GM19099 (cell line): ENCODE measurements around the gene UBAC1.
A peak's percentile ranks its signal among the peaks of the same experiment; 100 is the strongest.

Experiments used
- POLR2A ChIP-seq: IDR thresholded peaks from 3 replicates; pipeline ENCODE4 v1.6.1; 2011; ENCODE audit warnings: low read depth; ENCODE audit not compliant: insufficient read length; ENCODE audit errors: extremely low read depth

The UBAC1 gene

DNA sequence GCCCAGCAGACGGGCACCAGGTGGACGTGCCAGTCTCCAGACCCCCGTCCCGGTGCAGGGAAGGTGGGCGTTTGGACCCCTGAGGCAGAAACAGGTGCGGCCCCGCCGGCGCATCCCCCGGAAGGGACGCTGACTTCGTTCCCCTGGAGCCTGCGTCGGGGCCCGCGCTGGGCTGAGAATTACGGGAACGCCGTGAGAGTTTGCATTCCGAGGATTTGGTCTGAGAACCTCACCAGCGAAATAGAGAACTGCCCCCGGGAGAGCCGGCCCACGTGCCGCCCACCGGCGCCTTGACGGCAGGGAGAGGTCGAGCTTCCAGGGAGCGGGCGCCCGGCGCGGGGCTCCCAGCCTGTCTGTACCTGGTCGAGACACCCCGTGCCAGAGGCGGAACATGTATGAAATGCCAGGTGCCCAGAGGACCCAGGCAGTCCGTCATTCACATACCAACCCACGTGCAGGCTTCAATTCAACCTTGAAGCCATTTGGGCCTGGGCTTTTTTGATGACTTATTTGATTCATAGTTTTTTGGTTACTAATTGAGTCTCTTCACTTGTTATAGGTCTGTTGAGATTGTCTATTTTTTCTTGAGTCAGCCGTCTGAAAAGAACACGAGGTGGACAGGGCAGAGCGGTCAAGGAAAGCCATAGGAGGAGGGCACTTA is 53.0 kb downstream of the UBAC1 start:
- TF ChIP-seq POLR2A = no peak

DNA sequence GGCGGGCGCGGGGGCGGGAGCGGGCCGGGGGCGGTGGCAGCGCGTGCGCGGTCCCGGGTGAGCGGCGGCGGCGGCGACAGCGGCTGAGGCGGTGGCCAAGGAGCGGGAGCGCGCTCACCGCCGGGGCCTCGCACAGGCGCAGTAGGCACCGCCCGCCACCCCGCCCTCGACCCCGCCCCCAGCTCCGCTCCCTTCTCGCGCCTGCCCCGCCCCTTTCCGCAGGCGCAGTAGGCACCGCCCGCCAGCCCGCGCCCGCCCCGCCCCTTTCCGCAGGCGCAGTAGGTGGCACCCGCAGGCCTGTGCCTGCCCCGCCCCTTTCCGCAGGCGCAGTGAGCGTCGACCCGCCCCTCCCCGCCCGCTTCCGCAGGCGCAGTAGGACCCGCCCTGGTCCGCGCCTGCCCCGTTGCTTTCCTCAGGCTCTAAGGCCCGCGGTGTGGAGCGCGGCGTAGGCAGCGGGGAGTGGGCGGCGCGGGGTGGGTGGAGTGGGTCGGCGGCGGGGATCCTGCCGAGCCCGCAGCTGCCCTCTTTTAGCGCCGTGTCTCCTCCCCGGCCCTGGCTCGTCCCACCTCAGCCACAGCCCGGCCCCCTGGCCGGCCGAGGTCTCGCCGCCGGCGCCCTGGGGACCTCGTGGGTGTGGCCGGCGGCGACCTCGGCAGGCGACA is 53.6 kb downstream of the UBAC1 start, which contains the start of gene CAMSAP1:
CAMSAP1 (minus strand) TSS at position 116 of the 662 bp plus-strand sequence. CDS start 387 bp downstream, outside the sequence.
- TF ChIP-seq POLR2A = peak; percentile 71

DNA sequence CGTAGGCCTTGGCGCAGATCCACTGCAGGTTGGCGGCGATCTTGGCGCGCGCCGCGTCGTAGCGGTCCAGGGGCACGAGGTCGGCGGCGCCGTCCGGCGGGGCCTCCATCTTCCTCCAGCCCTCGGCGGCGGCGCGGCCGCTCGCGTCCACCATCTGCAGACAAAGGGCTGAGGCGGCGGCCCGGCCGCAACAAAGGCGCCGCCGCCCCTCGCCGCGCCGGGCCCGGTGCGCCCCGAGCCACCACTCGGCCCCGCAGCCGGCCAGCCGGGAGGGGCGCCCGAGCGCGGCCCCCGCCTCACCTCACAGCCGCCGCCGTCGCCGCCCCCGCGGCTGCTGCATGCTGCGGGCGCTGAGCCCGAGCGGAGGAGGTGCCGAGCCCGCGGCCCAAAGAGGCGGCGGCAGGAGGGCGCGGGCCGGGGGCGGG is 54.2 kb downstream of the UBAC1 start:
- TF ChIP-seq POLR2A = no peak

DNA sequence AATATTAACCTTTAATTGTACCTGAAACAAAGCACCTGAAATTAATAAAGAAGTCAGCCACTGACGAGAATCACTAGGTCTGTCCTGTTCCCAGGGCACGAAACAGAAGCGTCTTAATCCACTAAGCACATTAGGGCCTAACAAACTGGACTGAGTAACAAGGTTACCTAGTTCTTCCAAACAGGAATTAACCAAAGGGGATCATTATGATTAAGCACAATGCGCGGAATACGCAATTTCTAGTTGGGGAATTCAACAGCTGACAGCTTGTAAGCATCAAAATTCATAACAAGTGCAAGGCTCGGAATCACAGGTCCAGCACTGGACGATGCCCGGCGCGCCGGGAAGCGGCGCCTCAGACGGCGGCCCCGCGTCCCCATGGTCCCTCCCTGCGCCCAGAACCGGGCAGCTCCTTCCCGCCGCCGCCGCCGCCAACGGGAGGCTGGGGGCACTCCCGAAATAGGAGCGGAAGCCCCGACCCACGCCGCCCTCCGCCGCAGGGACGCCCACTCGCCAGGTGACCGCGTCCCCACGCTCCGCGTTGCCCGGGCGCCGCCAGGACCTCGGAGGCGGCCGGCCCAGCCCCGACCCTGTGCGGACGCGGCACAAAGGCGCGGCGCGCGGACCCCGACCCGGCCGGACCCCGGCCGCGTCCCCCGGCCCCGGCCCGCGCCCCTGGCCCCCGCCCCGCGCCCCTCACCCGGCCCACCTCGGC is 54.7 kb downstream of the UBAC1 start:
- no peak for TF ChIP-seq POLR2A

DNA sequence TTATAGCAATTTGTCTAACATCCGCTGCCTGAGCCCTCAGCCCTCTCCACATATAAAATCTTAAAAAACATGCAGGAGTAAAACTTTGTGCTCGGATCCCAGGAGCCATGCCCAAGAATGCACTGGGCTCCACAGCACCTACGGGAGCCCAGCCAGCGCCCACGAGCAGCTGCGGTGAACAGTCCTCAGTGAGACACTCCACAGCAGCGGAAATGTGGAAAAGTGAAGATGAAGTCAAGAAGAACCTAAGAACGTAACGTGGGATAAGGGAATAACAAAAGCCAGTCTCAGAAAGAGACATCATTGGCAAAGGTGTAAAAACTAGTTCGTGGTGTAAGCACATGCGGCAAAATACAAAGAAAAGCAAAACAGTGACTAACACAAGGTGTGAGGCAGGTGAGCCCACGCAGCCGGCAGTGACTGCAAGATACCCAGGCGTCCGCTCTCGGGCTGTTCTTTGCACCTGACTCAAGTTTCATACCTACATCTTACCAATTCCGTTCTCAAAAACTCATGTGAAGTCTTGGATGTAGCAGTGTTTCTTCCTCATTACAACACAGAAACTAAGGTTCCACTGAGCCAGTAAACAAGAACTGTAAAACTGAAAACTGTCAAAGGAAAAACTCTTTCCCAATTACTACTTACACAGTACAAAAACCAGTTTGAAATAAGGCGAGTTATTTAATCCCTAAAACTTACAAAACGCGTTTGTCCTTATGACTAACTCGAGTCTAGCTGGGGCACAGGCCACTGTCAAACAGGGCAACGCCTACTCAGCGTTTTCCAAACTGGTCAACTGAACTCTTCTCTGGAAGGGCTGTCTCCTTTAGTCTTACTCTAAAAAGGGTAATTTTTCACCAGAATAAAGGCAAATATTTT is 55.6 kb downstream of the UBAC1 start:
- no peak for TF ChIP-seq POLR2A

DNA sequence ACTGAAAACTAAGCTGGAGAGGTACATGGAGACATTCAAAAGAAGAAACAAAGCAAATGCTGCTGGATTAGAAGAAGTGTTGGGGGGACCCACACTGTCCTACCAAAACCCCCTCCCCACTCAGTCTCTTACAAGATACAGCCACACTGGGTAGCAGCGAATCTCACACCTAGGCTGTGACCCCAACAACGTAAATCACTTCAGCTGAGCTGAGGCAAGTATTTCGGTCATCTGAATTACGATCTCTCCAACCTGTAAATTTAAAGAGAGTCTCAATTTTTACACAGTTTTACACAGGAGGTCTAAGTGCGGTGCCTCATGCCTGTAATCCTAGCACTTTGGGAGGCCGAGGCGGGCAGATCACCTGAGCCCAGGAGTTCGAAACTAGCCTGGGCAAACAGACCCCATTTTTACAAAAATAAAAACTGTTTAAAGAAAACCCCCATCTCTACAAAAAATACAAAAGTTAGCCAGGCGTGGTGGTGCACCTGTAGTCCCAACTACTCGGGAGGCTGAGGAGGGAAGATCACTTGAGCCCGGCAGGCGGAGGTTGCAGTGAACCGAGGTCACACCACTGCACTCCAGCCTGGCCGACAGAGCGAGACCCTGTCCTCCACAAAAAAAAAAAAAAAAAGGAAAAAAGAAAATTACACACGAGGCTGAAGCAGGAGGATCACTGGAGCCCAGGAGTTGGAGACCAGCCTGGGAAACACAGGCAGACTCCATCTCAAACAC is 57.2 kb downstream of the UBAC1 start:
- no peak for TF ChIP-seq POLR2A

DNA sequence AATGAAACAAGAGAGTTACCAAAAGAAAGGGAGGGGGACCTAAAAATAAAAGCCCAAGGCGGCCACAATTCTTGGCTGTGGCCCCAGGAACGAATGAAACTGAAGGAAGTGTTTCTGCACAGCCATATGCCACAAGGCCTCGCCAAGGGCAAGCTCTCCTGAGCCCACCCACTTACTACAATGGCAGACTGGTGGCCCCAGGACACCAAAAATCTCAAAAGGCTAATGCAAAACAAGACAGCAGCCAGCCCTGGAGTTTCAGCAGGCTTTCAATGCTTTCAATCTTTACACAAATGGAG is 57.9 kb downstream of the UBAC1 start:
- TF ChIP-seq POLR2A = no peak

DNA sequence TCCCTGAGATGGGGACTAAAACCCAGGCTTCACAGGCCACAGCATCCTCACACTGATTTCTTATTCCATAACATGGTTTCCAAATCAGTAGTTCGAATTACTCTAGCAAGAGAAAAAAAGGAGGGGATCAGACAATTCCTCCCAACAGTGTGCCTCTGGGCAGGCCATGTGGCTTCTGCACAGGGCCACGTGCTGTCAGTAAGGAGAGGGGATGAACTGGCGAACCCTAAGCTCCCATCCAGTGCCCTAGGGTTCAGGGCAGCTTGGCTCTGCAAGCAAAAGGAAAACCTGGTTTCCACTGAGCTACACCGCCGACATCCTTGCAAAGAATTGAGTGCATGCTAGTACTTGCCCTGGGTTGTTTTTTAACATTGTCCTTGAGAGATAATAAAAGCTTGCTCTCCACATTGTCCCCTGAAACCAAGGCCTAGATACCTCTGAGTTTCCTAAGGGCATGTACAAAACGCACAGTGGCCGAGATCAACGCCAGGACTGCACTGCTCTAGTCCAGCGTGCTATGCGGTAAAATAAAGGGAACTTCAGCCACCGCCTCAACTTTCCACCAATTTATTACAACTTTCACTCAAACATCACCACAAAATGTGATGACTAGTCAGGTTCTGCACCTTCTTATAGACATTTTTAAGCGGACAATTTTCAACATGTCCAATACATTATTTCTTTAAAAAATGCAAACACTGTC is 58.4 kb downstream of the UBAC1 start:
- no peak for TF ChIP-seq POLR2A

DNA sequence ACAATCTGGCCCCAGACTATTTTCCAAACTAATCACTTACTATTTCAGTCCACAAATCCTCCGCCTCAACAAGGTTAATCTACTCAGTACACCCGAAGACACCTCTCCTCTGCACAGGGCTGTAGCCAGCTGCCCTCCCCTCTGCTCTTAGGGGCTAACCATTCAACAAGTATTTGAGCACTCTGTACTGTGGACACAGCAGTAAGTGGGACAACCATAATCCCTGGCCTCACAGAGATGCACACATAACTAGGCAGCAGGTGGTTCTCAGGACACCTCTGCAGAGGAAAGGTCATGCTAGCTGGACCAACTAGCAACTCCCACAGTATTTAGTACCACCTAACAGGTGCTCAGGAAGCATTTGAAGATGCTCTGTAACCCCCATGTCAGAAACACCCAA is 59.3 kb downstream of the UBAC1 start:
- no peak for TF ChIP-seq POLR2A

DNA sequence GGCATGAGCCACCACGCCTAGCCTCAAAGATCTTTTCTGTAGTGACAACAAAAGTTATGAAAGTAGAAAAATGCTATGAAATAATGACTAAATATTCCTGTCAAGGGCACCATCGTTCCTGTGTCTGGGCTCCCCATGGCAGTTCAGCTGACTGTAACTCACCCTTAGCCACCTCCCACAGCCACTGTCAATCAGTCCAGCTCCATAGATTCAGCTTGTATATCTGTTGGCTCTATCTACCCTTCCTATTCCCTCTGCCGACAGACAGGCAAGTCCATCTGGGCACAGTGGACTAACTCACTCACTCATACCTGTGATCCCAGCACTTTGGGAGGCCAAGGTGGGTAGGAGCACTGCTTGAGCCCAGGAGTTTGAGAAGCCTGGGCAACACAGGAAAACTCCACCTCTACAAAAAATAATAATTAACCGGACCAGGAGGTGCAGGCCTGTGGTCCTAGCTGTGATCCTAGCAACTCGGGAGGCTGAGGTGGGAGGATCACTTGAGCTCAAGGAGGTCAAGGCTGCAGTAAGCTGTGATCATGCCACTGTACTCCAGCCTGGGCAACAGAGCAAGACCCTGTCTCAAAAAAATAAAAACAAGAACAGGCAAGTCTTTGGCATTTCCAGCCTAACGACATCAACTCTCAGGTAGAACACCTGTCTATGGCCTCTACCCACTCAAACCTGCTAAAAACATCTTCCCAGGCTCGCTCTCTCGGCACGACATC is 60.0 kb downstream of the UBAC1 start:
- TF ChIP-seq POLR2A = no peak

DNA sequence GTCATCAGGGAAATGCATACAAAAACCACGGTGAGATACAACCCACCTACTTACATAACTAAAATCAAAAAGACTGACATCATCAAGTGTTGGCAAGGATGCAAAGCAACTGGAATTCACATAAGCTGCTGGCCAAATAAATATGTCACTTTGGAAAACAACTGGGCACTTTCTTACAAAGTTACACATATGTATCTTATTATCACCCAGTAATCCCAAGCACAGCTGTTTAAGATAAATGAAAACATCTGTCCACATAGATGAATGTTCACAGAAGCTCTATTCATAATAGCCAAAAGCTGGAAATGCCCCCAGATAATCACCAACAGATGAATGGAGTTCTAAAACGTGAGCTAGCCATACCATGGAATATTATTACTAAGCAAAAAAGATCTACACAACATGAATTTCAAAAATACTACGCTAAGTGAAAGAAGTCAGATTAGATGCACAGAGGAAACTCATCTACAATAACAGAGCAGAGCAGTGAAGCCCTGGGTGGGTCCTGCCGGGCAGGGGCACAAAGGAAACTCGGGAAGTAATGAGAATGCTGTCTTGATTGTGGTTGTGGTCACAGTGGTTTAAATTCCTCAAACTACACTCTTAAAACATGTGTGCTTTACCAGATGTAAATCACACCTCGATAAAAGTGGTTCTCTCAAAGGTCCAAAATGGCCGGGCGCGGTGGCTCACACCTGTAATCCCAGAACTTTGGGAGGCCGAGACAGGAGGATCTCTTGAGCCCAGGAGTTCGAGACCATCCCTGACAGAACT is 62.4 kb downstream of the UBAC1 start:
- no peak for TF ChIP-seq POLR2A

DNA sequence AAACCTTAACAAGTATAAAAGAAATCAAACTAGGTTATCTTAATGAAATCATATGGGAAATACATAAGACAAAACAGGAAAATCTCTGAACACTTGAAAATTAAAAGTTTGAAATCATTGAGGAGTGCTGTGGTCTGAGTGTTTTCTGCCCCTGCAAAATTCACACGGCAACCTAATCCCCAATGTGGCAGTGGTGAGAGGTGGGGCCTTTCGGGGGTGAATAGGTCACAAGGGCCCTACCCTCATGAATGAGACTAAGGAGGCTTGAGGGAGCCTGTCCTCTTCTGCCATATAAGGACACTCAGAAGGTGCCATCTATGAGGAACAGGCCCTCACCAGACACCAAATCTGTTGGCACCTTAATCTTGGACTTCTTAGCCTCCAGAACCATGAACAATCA is 64.5 kb downstream of the UBAC1 start:
- no peak for TF ChIP-seq POLR2A
